KMS-11 (cell line): ENCODE results near the gene HTT.

Source experiments
- H2AFZ ChIP-seq: fragments of 200-600 bp; sonication (generic); 2 replicates; pipeline ENCODE4 v1.6.1; 2016; ENCODE audit warnings: antibody characterized with exemption, mixed run types, low read depth
- H3K27ac ChIP-seq: fragments of 200-600 bp; sonication (generic); 2 replicates; pipeline ENCODE4 v1.6.1; 2016; ENCODE audit warnings: mild to moderate bottlenecking, mixed run types
- H3K27me3 ChIP-seq: fragments of 200-600 bp; sonication (generic); 2 replicates; pipeline ENCODE4 v1.6.1; 2017; ENCODE audit warnings: mild to moderate bottlenecking, low read depth, mixed run types, moderate library complexity; ENCODE audit not compliant: insufficient read depth
- H3K36me3 ChIP-seq: fragments of 200-600 bp; sonication (generic); 2 replicates; pipeline ENCODE4 v1.6.1; 2017; ENCODE audit warnings: mild to moderate bottlenecking, mixed run types; ENCODE audit not compliant: insufficient read depth
- H3K4me1 ChIP-seq: fragments of 200-600 bp; sonication (generic); 2 replicates; pipeline ENCODE4 v1.6.1; 2016; ENCODE audit warnings: mild to moderate bottlenecking, low read depth, mixed run types; ENCODE audit not compliant: poor library complexity, severe bottlenecking
- H3K4me2 ChIP-seq: fragments of 200-600 bp; sonication (generic); 2 replicates; pipeline ENCODE4 v1.7.0; 2016; ENCODE audit warnings: mild to moderate bottlenecking, mixed run types
- H3K4me3 ChIP-seq: fragments of 200-600 bp; sonication (generic); IDR thresholded peaks from 2 replicates; pipeline ENCODE4 v1.6.1; 2017; ENCODE audit warnings: low read depth, low read length, mixed read lengths; ENCODE audit not compliant: insufficient read depth
- H3K79me2 ChIP-seq: fragments of 200-600 bp; sonication (generic); 2 replicates; pipeline ENCODE4 v1.6.1; 2016; ENCODE audit warnings: low read depth, mixed run types; ENCODE audit not compliant: insufficient read depth
- H3K9ac ChIP-seq: fragments of 200-600 bp; sonication (generic); 2 replicates; pipeline ENCODE4 v1.6.1; 2016; ENCODE audit warnings: mild to moderate bottlenecking, mixed run types
- H4K20me1 ChIP-seq: fragments of 200-600 bp; sonication (generic); 2 replicates; pipeline ENCODE4 v1.6.1; 2016; ENCODE audit warnings: mild to moderate bottlenecking, mixed run types; ENCODE audit not compliant: insufficient read depth
- TF ChIP-seq, protein P1 (sequence below): fragments of 200-600 bp; sonication (generic); conservative IDR thresholded peaks from 2 replicates; pipeline ENCODE4 v1.6.1; 2017; ENCODE audit warnings: low read depth, mild to moderate bottlenecking, antibody characterized with exemption, low read length, moderate library complexity, mixed read lengths

HTT gene

DNA sequence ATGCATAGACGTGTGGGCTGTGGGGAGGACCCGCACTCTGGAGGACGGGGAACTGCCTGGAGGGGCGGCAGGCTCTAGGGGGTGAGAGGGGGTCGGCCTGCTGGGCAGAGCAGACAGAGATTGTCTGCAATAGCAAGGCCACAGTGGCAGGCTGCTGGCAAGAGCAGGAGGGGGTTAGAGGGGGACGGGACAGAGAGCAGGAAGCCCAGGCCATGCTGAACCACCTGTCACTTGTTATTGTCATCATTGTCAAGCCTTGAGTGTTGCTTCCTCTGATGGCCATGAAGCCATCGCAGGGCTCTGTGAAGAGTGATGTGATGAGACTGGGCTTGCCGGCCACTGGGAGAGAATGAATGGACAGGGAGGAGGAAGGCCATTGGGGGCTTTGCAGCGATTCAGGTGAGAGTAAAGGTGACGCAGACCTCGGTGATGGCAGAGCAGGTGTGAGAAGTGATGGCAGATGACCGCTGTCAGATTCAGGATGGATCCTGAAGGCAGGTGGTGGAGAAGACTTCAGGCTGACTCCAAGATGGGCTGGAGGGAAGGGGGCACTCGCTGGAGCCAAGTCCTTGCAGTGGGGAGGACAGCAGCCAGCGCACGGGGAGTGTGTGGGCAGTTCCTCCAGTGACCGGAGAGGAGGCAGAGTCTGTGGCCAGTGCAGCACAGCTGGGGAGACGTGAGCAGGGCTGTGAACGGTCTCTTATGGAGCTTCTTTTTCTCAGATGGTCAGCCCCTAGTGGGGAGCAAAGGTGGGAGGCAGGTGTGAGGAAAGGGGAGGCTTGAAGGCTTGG is 43.7 kb upstream of the HTT start:
- H2AFZ ChIP-seq: no peak overlapping the region
- no peaks in the 10 kb centered on the region for H4K20me1 ChIP-seq
- H3K4me1 ChIP-seq: no peaks in the 10 kb centered on the region
- no peak overlapping the region for H3K4me2 ChIP-seq
- no peaks in the 10 kb centered on the region for H3K36me3 ChIP-seq
- no peak overlapping the region for H3K9ac ChIP-seq
- no peak overlapping the region for H3K4me3 ChIP-seq
- no peak overlapping the region for H3K27ac ChIP-seq
- H3K79me2 ChIP-seq: no peaks in the 10 kb centered on the region
- no peaks in the 10 kb centered on the region for H3K27me3 ChIP-seq
- TF ChIP-seq, protein P1, sequence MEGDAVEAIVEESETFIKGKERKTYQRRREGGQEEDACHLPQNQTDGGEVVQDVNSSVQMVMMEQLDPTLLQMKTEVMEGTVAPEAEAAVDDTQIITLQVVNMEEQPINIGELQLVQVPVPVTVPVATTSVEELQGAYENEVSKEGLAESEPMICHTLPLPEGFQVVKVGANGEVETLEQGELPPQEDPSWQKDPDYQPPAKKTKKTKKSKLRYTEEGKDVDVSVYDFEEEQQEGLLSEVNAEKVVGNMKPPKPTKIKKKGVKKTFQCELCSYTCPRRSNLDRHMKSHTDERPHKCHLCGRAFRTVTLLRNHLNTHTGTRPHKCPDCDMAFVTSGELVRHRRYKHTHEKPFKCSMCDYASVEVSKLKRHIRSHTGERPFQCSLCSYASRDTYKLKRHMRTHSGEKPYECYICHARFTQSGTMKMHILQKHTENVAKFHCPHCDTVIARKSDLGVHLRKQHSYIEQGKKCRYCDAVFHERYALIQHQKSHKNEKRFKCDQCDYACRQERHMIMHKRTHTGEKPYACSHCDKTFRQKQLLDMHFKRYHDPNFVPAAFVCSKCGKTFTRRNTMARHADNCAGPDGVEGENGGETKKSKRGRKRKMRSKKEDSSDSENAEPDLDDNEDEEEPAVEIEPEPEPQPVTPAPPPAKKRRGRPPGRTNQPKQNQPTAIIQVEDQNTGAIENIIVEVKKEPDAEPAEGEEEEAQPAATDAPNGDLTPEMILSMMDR: no peak

DNA sequence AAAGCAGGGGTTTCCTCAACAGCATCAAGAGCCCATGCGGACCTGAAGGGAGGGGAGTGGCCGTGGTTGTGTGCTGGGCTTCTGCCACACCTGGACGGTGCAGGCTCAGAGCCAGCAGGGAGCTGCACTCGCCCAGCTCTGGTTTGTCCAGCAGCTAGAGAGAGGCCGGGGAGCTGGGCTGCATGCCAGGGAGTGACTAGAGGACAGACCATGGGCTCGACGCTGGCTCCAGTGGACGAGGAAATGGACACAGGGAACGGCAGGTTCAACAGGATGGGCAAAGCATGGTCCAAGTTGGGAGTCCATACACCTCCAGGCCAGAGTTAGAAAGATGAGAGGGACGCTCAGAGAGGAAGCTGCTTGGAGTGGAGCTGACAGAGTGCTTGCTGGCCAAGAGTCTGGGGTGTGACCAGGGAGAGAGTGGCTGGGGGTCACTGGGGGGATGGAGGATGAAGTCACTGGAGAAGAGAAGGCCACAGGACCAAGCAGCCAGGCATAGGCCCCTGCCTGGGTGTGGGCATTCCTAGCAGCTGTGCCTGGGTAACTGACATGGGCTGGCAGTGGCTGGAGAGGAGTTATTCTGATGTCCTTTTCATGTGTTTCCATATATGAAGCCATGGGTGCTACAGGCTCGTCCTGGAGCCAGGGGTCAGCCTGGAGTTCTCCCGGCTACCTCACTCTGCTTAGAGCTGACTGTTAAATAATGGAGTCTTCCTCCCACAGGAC is 43.0 kb upstream of the HTT start:
- H3K9ac ChIP-seq: no peak overlapping the region
- no peak overlapping the region for H3K4me2 ChIP-seq
- H4K20me1 ChIP-seq: no peaks in the 10 kb centered on the region
- H3K4me3 ChIP-seq: no peak overlapping the region
- no peaks in the 10 kb centered on the region for H3K4me1 ChIP-seq
- no peak overlapping the region for H2AFZ ChIP-seq
- TF ChIP-seq, protein P1: no peak
- no peaks in the 10 kb centered on the region for H3K79me2 ChIP-seq
- H3K36me3 ChIP-seq: no peaks in the 10 kb centered on the region
- H3K27me3 ChIP-seq: no peaks in the 10 kb centered on the region
- no peak overlapping the region for H3K27ac ChIP-seq

DNA sequence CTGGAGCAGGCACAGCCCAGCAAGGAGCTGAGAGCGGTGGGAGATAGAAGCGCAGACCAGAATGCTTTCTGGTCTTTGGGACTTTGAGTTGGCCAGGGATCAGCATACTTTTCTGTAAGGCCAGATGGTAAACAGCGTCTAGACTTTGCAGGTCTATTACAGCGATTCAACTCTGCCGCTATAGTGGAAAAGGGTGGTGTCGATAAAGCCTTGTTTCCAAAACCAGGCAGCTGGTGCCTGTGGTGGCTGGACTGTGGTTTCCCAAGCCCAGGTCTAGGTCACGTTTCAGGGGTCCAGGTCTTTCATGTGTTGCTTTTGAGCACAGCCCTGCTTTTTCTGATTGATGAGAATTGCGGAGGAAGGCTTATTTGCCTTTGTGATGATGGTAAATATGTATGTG is 40.2 kb upstream of the HTT start:
- Histone ChIP-seq H3K27me3 (no peaks in the 10 kb centered on the region), H2AFZ (no peak overlapping the region), H3K4me1 (no peaks in the 10 kb centered on the region), H3K79me2 (no peaks in the 10 kb centered on the region), H4K20me1 (no peaks in the 10 kb centered on the region), H3K4me3 (no peak overlapping the region), H3K36me3 (no peaks in the 10 kb centered on the region), H3K27ac (no peak overlapping the region), H3K9ac (no peak overlapping the region), H3K4me2 (no peak overlapping the region)
- TF ChIP-seq, protein P1: no peak

DNA sequence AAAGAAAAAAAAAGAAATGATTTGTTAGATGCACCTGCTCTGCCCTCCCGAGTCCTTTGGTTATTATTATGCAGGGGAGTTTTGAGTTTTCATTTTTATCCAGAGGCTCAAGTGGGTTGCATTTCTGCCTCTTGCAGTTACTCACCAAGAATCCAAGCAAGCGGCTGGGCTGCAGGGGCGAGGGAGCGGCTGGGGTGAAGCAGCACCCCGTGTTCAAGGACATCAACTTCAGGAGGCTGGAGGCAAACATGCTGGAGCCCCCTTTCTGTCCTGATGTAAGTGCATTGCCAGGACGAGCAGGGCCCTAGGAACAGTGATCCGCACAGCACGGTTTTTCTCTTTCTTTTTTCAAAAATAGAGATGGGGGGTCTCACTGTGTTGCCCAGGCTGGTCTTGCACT is 39.2 kb upstream of the HTT start:
- Histone ChIP-seq H3K9ac (no peak overlapping the region), H3K79me2 (no peaks in the 10 kb centered on the region), H3K4me2 (no peak overlapping the region), H3K4me1 (no peaks in the 10 kb centered on the region), H2AFZ (no peak overlapping the region), H3K4me3 (no peak overlapping the region), H3K36me3 (no peaks in the 10 kb centered on the region), H4K20me1 (no peaks in the 10 kb centered on the region), H3K27ac (no peak overlapping the region), H3K27me3 (no peaks in the 10 kb centered on the region)
- TF ChIP-seq, protein P1: no peak
